AG09319 (cell line): ENCODE data around the gene TIAM2.

Experiments used
- DNase-seq: peaks from one replicate; pipeline ENCODE4 v3.0.0-alpha.2; 2010; ENCODE audit warnings: low read depth; ENCODE audit errors: extremely low read depth
- TF ChIP-seq, protein P1 (sequence below): IDR thresholded peaks from 2 replicates; pipeline ENCODE4 v1.5.1; 2011; ENCODE audit warnings: low read depth, mild to moderate bottlenecking, inconsistent platforms, low read length, moderate library complexity

TIAM2 gene

DNA sequence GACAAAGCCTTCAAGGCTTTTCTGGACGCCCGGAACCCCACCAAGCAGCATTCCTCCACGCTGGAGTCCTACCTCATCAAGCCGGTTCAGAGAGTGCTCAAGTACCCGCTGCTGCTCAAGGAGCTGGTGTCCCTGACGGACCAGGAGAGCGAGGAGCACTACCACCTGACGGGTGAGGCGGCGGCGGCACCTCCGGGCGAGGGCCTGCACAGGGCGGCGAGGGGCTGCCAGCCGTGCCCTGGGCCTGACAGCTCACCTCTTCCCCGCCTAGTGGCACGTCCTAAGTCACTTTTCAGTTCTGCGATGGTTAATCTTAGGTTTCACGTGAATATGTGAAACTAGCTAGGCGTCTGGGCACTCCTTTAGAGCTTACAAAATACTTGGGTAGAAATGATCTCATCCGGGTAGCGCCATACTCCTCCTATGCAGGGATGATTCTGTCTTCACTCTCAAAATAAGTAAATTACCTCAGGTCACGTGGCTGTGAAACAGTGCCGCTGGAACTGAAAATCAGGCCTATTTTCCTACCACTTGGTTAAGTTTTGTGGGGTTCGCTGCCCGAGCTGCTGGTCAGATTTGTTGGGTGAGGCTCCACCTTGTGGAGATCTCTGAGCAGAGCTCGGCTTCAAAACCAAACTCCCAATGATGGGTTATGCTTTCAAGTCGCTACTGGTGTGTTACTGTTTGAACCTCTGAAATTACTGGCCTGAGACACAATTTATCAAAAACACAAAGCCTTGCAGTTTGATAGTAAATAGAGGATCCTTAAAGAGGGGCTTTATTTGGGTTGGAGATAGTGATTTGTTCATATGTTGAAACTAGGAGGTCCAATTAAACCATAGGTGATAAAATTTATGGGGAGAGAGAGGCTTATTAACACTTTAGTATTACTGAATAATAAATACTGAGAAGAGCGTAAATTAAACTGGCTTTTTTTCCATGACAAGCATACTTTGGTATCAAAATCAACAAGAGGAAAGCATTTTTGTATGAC is 253.2 kb downstream of the TIAM2 start:
- TF ChIP-seq, protein P1, sequence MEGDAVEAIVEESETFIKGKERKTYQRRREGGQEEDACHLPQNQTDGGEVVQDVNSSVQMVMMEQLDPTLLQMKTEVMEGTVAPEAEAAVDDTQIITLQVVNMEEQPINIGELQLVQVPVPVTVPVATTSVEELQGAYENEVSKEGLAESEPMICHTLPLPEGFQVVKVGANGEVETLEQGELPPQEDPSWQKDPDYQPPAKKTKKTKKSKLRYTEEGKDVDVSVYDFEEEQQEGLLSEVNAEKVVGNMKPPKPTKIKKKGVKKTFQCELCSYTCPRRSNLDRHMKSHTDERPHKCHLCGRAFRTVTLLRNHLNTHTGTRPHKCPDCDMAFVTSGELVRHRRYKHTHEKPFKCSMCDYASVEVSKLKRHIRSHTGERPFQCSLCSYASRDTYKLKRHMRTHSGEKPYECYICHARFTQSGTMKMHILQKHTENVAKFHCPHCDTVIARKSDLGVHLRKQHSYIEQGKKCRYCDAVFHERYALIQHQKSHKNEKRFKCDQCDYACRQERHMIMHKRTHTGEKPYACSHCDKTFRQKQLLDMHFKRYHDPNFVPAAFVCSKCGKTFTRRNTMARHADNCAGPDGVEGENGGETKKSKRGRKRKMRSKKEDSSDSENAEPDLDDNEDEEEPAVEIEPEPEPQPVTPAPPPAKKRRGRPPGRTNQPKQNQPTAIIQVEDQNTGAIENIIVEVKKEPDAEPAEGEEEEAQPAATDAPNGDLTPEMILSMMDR: peak; percentile 82
- peak; percentile 34 for DNase-seq

DNA sequence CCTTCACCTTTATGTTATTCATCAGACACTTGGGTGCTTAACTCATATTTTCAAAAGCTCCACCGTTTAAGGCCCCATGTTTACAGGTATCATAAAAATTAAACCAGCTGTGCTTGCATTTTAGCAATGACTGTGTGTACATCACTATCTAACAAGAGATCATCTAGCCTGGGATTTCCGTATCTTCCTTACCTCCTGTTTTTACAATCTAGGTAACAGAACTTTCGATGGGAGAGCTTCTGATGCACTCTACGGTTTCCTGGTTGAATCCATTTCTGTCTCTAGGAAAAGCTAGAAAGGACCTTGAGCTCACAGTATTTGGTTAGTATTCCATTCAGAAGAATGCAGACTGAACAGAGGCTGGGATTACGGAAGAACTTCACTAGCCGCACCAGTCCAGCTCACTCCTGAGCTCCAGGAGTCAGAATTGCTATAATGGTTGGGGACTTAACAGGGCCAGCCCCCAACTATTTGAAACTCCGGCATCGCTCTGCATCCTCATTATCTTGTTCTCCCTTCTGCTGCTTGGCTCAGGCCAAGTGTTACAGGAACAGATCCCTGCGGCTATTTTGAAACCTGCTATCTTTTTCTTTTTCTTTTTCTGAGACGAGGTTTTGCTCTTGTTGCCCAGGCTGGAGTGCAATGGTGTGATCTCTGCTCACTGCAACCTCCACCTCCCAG is 255.7 kb downstream of the TIAM2 start:
- TF ChIP-seq, protein P1: no peak
- DNase-seq: no peak

DNA sequence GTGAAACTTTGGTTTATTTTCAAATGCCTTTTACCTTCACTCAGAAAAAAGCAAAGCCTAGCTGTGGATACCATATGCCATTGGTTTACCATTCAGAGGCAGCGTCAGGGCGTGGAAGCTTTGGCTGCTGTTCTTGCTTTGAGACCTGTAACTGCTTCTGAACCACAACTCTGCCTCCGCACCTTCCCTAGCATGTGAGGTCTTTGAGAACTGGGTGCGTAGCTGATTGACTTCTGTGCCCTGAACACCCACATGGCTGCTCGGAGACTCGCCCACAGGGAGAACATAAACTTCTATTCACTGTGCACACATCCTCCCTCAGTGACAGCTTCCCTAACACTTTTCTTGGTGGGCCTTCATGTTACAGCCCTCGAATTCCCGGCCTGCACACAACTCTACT is 257.5 kb downstream of the TIAM2 start:
- no peak for DNase-seq
- TF ChIP-seq, protein P1: no peak

DNA sequence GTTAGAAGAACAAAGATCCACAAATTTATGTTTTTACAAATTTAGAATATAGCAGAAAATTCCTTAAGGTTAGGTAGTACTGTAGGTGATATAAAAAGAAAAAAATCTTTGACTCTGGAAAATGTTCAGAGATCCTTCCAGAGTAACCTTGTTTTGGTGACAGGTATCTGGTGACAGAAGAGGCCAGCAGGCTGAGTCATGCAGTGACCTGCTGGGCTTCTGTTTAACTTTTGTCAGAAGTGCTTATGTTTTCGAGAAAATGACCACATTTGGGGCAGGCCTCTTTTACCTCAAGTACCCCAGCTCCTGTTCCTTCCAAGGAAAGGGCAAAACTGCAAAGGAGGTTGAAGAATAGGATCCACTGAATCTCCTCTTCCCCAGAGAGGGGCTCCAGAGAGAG is 258.2 kb downstream of the TIAM2 start:
- DNase-seq: no peak
- TF ChIP-seq, protein P1: no peak

DNA sequence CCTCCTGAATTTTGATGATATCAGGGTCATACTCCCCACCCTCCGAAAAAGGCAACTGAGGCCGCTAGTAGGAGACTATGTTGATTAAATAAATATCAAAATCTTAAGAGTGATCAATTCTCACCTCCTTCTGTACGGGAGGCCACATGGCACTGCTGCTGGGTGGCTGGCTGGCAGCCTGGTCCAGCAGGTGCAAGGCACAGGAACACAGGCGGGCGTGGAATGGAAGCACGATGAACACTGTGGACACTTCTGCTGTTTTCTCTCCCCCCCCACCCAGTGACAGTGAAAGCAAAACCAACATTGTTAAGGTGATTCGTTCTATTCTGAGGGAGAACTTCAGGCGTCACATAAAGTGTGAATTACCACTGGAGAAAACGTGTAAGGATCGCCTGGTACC is 259.0 kb downstream of the TIAM2 start:
- DNase-seq: no peak
- TF ChIP-seq, protein P1: no peak

DNA sequence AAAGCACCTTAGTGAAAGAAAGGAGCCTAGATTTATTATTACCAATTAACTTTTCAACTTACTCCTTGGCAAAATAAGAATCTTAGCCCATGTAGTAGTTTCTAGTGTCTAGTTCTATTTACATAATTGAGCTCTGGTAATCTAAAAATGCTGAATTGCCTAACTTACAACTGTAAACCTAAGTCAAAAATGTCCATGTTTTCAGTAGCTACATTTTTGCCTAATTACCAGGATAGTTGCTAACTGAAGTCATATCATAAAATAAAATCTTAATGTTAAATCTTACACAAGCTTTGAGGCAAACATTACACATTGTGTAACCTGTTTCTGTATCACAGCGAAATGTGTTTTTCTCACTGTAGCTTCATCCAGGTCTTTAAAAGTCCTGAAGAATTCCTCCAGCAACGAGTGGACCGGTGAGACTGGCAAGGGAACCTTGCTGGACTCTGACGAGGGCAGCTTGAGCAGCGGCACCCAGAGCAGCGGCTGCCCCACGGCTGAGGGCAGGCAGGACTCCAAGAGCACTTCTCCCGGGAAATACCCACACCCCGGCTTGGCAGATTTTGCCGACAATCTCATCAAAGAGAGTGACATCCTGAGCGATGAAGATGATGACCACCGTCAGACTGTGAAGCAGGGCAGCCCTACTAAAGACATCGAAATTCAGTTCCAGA is 261.1 kb downstream of the TIAM2 start:
- no peak for DNase-seq
- TF ChIP-seq, protein P1: no peak
